C4-2B (cell line): ENCODE measurements around the gene CEP128.

Source experiments
- CTCF ChIP-seq: fragments of 450-650 bp; conservative IDR thresholded peaks from 2 replicates; pipeline ENCODE4 v1.5.1; 2017; ENCODE audit warnings: mild to moderate bottlenecking
- ZFX ChIP-seq: fragments of 450-650 bp; IDR thresholded peaks from 2 replicates; pipeline ENCODE4 v1.6.1; 2017

GRCh38 chr14:80977221-80977620 lies 35.7 kb upstream of the CEP128 start:
- TF ChIP-seq CTCF = no peak
- no peak for TF ChIP-seq ZFX
